Endothelial cell of hepatic sinusoid (primary cell): Measurements from ENCODE around the gene GPD1L.

Experiments used
- in situ Hi-C: cut with HindIII; loops from 2 replicates; pipeline ENCODE4 v1.10.0; 2017; ENCODE audit warnings: low sequenced_read_pairs

GPD1L gene

GRCh38 chr3:32215185-32215584, 108.8 kb downstream of the GPD1L start:
- in situ Hi-C loops = no loop called here

- in situ Hi-C loops = no loop called here
Observed at GRCh38 chr3:32216172-32216783, 109.9 kb downstream of the GPD1L start.

GRCh38 chr3:32217339-32217738, 110.9 kb downstream of the GPD1L start:
- in situ Hi-C loops = no loop called here
